Brain microvascular endothelial cell (primary cell): ENCODE results near the gene GEMIN5.

ENCODE experiments used
- DNase-seq: peaks from one replicate; pipeline ENCODE4 v3.0.0-alpha.2; 2020
- H3K27ac ChIP-seq: fragments of 250-450 bp; sonication (Bioruptor Pico); 2 replicates; pipeline ENCODE4 v1.5.1; 2020; ENCODE audit warnings: mild to moderate bottlenecking, moderate library complexity
- H3K27me3 ChIP-seq: fragments of 250-450 bp; sonication (Bioruptor Pico); replicated peaks from 2 replicates; pipeline ENCODE4 v1.5.1; 2020; ENCODE audit warnings: mild to moderate bottlenecking
- H3K36me3 ChIP-seq: fragments of 250-450 bp; sonication (Bioruptor Pico); replicated peaks from 2 replicates; pipeline ENCODE4 v1.5.1; 2020; ENCODE audit warnings: mild to moderate bottlenecking
- H3K4me3 ChIP-seq: 2 replicates; pipeline ENCODE4 v1.5.1; 2011; ENCODE audit warnings: low read depth, mild to moderate bottlenecking, control low read depth, low read length, moderate library complexity
- CTCF ChIP-seq: IDR thresholded peaks from 2 replicates; pipeline ENCODE4 v1.5.1; 2011; ENCODE audit warnings: low read depth, mild to moderate bottlenecking, moderate library complexity, low read length, control low read depth, inconsistent platforms; ENCODE audit errors: missing control alignments
- in situ Hi-C: cut with HindIII; loops from 2 replicates; pipeline ENCODE4 v1.10.0; 2017; ENCODE audit warnings: low sequenced_read_pairs, low pct_ligation_motif_present

Gene GEMIN5

GRCh38 chr5:154849264-154849785 is 88.7 kb downstream of the GEMIN5 start:
- in situ Hi-C loops, result no loop called here
- H3K36me3 ChIP-seq, result no peaks in the 10 kb centered on the region
- no peak for DNase-seq
- peak overlapping the region; percentile 64 for H3K4me3 ChIP-seq
- H3K27ac ChIP-seq, result no peak overlapping the region
- TF ChIP-seq CTCF, result no peak
- H3K27me3 ChIP-seq, result no peaks in the 10 kb centered on the region

GRCh38 chr5:154844809-154845208 is 93.2 kb downstream of the GEMIN5 start:
- Histone ChIP-seq H3K4me3 (no peak overlapping the region), H3K27ac (no peak overlapping the region), H3K36me3 (no peaks in the 10 kb centered on the region), H3K27me3 (no peaks in the 10 kb centered on the region)
- DNase-seq, result no peak
- no peak for TF ChIP-seq CTCF
- in situ Hi-C loops, result no loop called here

- Histone ChIP-seq H3K36me3 (no peaks in the 10 kb centered on the region), H3K27ac (no peak overlapping the region), H3K27me3 (no peaks in the 10 kb centered on the region), H3K4me3 (no peak overlapping the region)
- TF ChIP-seq CTCF, result no peak
- in situ Hi-C loops, result no loop called here
- DNase-seq, result no peak
These were observed 95.1 kb downstream of the GEMIN5 start for GRCh38 chr5:154842689-154843530.

GRCh38 chr5:154841273-154841661 is 96.7 kb downstream of the GEMIN5 start:
- no peak for TF ChIP-seq CTCF
- Histone ChIP-seq H3K27me3 (no peaks in the 10 kb centered on the region), H3K36me3 (no peaks in the 10 kb centered on the region), H3K4me3 (no peak overlapping the region), H3K27ac (no peak overlapping the region)
- no peak for DNase-seq
- in situ Hi-C loops, result no loop called here

- in situ Hi-C loops, result no loop called here
- H3K36me3 ChIP-seq, result no peaks in the 10 kb centered on the region
- no peak for DNase-seq
- TF ChIP-seq CTCF, result no peak
- no peaks in the 10 kb centered on the region for H3K27me3 ChIP-seq
- no peak overlapping the region for H3K4me3 ChIP-seq
- H3K27ac ChIP-seq, result no peak overlapping the region
These were observed 97.4 kb downstream of the GEMIN5 start for GRCh38 chr5:154840435-154841272.
